Measurements from ENCODE around the gene ALKBH4.
"Not testable (repeated sequence)": the region's sequence is repeated elsewhere in the genome, so short reads cannot be mapped to it uniquely, and the experiment has no call there.

The ALKBH4 gene

GRCh38 chr7:102426268-102427018 lies 38.2 kb downstream of the ALKBH4 start:
- peak; percentile 48 for DNase-seq (ENCODE audit: low spot score)

- DNase-seq (ENCODE audit: low spot score) = peak; percentile 67
These were observed 38.9 kb downstream of the ALKBH4 start for GRCh38 chr7:102425639-102426267.

- DNase-seq (ENCODE audit: low spot score) = no peak
These were observed 39.9 kb downstream of the ALKBH4 start for GRCh38 chr7:102424787-102425218.

- DNase-seq (ENCODE audit: low spot score) = no peak
These were observed 40.5 kb downstream of the ALKBH4 start for GRCh38 chr7:102424129-102424551.

GRCh38 chr7:102421706-102422240 lies 42.9 kb downstream of the ALKBH4 start:
- no peak for DNase-seq (ENCODE audit: low spot score)

GRCh38 chr7:102418592-102418991 lies 46.1 kb downstream of the ALKBH4 start:
- no peak for DNase-seq (ENCODE audit: low spot score)

GRCh38 chr7:102417105-102417504 lies 47.6 kb downstream of the ALKBH4 start:
- no peak for DNase-seq (ENCODE audit: low spot score)

- no peak for DNase-seq (ENCODE audit: low spot score)
These were observed 48.3 kb downstream of the ALKBH4 start for GRCh38 chr7:102416406-102416805.

GRCh38 chr7:102415685-102416225 lies 48.9 kb downstream of the ALKBH4 start:
- no peak for DNase-seq (ENCODE audit: low spot score)

- DNase-seq (ENCODE audit: low spot score) = no peak
These were observed 51.1 kb downstream of the ALKBH4 start for GRCh38 chr7:102413611-102414010.

- DNase-seq (ENCODE audit: low spot score) = no peak
These were observed 51.6 kb downstream of the ALKBH4 start for GRCh38 chr7:102413091-102413490.

GRCh38 chr7:102412548-102412947 lies 52.1 kb downstream of the ALKBH4 start:
- peak; percentile 65 for DNase-seq (ENCODE audit: low spot score)

- DNase-seq (ENCODE audit: low spot score) = no peak
These were observed 53.7 kb downstream of the ALKBH4 start for GRCh38 chr7:102410918-102411317.

GRCh38 chr7:102410123-102410522 lies 54.5 kb downstream of the ALKBH4 start:
- DNase-seq (ENCODE audit: low spot score) = no peak

GRCh38 chr7:102409340-102409739 lies 55.3 kb downstream of the ALKBH4 start:
- no peak for DNase-seq (ENCODE audit: low spot score)

GRCh38 chr7:102408530-102408929 lies 56.1 kb downstream of the ALKBH4 start:
- DNase-seq (ENCODE audit: low spot score) = not testable (repeated sequence)

- DNase-seq (ENCODE audit: low spot score) = no peak
These were observed 56.8 kb downstream of the ALKBH4 start for GRCh38 chr7:102407910-102408309.
